ENCODE data around the gene MT1E. TPM values are rescaled to one million over a fixed set of nuclear protein-coding genes. Genes with fewer than 3 reads are reported as not detected.
"Not testable (repeated sequence)": the region's sequence is repeated elsewhere in the genome, so short reads cannot be mapped to it uniquely, and the experiment has no call there.

The MT1E gene
- 44.7 TPM for total RNA-seq

DNA sequence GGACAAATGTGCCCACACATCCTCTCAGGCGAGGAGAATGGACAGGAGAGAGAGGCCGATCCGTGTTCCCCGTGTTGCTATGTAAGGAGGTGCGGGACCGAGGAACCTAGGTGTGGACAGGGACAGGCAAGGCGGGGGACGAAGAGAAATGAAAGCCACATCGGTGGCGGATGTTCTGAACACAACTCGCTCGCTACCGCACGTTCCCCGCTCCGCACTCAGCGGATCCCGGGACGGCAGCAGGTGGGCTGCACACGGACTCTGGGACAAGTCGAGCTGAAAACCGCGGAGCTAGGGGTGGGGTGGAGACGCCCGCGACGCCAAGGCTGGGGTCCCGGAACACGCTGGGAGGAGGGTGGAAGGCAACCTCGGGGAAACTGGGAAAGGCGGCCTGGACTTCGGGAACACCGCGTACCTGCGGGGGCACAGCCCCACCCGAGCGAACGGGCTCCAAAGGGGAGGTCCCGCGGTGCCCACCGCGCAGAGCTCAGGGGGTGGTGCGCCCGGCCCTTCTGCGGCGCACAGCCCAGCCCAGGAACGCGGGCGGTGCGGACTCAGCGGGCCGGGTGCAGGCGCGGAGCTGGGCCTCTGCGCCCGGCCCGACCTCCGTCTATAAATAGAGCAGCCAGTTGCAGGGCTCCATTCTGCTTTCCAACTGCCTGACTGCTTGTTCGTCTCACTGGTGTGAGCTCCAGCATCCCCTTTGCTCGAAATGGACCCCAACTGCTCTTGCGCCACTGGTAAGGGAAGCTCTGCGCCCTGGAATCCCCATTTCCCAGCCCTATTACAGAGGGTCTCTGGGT lies at the start of gene MT1E:
Gene MT1E, plus strand, starts transcription at position 642 of the 803 bp plus-strand sequence. Its CDS starts 71 bp downstream, at position 713.
- DNase-seq (ENCODE audit: low spot score) (peak; percentile 74), ATAC-seq (peak; percentile 91)
- intact Hi-C loops (cut with DNase I), result no loop called here

- intact Hi-C loops (cut with DNase I), result loop anchor here (10.0 kb wide), 1 partner anchor 128 kb away; no protein-coding TSS in a partner anchor
- peak; percentile 83 for DNase-seq (ENCODE audit: low spot score)
- peak; percentile 90 for ATAC-seq
These were observed 48.8 kb upstream of the MT1E start for GRCh38 chr16:56576585-56577299.

- intact Hi-C loops (cut with DNase I), result loop anchor here (10.0 kb wide), 1 partner anchor 128 kb away; no protein-coding TSS in a partner anchor
- ATAC-seq (no peak), DNase-seq (ENCODE audit: low spot score) (no peak)
These were observed 48.3 kb upstream of the MT1E start for GRCh38 chr16:56577300-56577625.

DNA sequence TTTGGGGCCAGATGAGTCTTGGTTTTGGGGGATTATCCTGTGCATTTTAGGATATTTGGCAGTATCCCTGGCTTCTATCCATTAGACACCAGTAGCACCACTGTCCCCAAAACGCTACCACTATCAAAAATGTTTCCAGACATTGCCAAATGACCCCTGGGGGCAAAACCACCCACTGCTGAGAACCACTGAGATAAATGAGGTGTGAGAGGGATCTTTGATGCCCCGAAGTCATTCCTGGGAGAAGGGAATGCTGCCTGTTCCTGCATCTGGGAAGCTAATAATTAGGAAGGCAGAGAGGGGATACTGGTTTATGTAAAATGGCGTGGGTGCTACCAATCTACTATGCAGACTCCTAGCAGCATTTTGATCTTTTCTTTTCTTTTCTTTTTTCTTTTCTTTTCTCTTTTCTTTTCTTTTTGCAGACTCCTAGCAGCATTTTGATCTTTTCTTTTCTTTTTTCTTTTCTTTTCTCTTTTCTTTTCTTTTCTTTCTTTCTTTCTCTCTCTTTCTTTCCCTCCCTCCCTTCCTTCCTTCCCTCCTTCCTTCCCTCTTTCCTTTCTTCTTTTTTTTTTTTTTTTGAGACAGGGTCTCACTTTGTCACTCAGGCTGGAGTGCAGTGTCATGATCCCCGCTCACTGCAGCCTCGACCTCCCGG lies 45.1 kb upstream of the MT1E start:
- DNase-seq (ENCODE audit: low spot score), result no peak
- intact Hi-C loops (cut with DNase I), result no loop called here
- no peak for ATAC-seq

DNA sequence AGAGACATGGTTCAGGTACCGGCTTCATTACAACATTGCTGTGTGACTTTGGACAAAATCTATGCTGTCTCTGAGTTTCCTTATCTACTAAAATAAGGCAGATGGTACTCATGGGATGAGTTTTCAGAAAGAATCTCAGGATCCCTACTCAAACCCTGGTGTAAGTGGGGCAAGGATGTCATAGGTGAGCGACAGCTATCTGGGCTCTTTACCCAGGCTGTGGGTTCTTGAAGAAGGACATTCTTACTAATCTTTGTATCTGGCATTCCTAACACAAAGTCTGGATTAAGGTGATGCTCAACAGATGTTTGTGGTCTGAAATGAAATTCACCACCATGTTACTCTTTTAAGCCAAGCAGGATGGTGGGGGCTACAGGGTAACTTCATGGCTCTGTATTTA lies 42.7 kb upstream of the MT1E start:
- intact Hi-C loops (cut with DNase I); DNase-seq (ENCODE audit: low spot score): not testable (repeated sequence)

DNA sequence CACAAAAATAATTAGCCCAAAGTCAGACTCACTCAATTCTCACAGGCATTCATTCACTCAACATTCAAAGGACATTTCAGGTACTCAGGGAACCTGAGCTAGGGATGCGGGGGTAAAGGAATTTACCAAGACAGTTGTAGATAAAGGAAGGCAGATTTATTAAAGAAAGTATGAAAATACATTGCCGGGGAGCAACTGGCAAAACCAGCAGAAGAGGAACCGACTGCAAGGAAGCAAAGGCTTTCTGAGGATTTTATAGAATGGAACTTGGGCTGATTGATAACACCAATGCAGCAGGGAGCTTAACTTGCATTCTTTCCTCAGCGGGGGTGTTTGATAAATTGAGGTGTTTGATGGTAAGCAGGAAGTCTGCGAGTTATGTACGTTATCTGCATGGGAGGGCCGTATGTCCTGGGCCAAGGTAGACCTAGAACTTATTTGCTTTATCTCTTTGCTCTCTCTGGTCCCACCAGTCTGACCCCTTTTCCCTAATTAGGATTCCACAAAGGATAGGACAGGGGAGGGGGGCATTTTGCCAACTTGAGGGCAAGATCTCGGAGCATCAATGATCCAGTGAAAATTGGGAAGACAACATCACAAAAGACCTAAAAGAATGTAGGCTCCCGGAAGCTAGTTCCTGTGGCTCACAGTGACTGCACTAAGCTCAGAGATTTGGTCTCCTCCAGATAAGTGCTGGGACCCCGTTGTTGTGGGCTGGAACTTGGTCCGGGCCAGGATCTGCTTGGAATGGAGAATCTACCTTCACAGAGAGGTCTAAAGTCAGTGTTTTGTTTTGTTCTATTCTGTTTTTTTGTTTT lies 42.0 kb upstream of the MT1E start:
- intact Hi-C loops (cut with DNase I), result no loop called here
- DNase-seq (ENCODE audit: low spot score) (no peak), ATAC-seq (no peak)

More for the DNA sequence above, 42.7 kb upstream of the MT1E start:
- ATAC-seq, result not testable (repeated sequence)

GRCh38 chr16:56584276-56584675 lies 41.3 kb upstream of the MT1E start:
- DNase-seq (ENCODE audit: low spot score) (no peak), ATAC-seq (no peak)
- intact Hi-C loops (cut with DNase I), result no loop called here

DNA sequence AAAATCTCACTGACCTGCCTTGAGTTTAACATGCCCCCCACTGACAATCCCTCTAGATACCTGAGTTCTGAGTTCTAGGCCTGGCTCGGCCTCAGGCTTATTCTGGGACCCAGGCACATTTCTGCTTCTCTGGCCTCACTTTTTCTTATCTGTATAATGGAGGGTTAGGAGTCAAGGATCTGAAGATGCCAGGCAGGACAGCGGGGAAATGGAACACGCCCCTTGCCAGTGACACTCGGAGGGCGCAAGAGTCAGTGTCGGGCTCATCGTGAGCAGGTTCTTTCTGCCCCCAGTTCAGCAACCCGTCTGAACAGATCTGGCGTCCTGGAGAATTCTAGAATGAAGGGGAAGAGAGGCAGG lies 36.8 kb upstream of the MT1E start:
- DNase-seq (ENCODE audit: low spot score) (no peak), ATAC-seq (no peak)
- intact Hi-C loops (cut with DNase I), result no loop called here

DNA sequence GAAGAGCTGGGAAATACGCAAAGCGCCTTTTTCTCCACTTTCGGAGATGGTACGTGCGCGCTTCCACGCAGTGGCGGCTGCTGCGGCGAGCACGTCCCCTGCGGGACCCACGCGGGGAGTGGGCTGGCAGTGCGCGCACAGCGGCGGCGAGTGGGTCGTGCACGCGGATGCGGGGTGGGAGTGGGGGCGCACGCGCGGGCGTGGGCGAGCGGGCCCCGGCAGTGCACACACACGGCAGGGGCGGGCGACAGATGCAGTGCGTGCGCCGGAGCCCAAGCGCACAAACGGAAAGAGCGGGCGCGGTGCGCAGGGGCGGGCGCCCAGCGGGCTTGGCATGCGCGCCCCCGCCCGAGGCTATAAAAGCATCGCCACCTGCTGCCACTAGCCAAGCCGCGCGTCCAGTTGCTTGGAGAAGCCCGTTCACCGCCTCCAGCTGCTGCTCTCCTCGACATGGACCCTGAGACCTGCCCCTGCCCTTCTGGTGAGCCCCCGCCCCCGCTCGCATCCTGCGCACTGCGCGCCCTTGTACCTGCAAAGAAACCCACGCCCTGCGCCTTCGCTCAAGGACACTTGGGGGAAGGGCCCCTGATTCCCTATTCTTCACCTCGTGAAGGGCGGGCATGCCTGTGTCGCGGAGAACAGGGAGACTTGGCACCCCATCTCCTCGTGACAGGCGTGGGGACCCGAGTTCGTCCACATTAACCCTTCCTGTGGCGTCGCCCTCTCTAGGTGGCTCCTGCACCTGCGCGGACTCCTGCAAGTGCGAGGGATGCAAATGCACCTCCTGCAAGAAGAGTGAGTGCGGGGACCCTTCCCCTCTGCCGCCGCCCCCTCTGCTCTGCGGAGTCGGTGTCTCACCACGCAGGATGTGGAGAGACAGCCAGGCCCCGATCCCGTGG lies 36.2 kb upstream of the MT1E start, which contains the start of gene MT3:
Gene MT3, plus strand, starts transcription at position 388 of the 899 bp plus-strand sequence. Its CDS starts 63 bp downstream, at position 451.
- intact Hi-C loops (cut with DNase I), result no loop called here
- DNase-seq (ENCODE audit: low spot score) (peak; percentile 61), ATAC-seq (peak; percentile 50)

- ATAC-seq, result no peak
- intact Hi-C loops (cut with DNase I), result no loop called here
- no peak for DNase-seq (ENCODE audit: low spot score)
These were observed 34.1 kb upstream of the MT1E start for GRCh38 chr16:56591377-56592060.

- DNase-seq (ENCODE audit: low spot score) (no peak), ATAC-seq (no peak)
- intact Hi-C loops (cut with DNase I), result no loop called here
These were observed 31.8 kb upstream of the MT1E start for GRCh38 chr16:56593573-56594291.

- DNase-seq (ENCODE audit: low spot score) (no peak), ATAC-seq (no peak)
- intact Hi-C loops (cut with DNase I), result no loop called here
These were observed 31.3 kb upstream of the MT1E start for GRCh38 chr16:56594292-56594619.

DNA sequence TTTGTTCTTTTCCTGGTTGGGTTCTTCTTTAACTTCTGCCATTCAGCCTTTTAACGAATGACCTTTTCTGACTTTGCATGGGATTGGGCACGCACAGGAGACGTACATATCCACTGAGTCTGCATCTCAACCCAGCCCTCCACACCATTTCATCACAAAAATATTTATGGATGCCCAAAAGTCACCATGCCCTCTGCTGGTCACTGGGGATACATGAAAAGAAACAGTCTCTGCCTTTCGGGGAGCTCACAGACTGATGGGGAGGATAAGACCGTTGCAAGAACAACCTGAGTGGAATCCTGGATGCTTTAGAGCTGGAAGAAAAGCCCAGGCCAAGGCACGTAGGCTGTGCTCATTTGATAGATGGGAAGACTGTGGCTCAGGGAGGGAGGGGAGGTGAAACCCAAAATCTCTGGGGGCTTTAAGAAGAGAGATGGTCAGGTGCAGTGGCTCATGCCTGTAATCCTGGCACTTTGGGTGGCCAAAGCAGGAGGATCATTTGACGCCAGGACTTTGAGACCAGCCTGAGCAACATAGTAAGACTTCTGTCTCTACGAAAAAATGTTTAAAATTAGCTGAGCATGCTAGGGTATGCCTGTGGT lies 25.1 kb upstream of the MT1E start:
- peak; percentile 59 for ATAC-seq
- intact Hi-C loops (cut with DNase I), result loop anchor here (10.0 kb wide), 1 partner anchor 86 kb away; no protein-coding TSS in a partner anchor
- DNase-seq (ENCODE audit: low spot score), result no peak

DNA sequence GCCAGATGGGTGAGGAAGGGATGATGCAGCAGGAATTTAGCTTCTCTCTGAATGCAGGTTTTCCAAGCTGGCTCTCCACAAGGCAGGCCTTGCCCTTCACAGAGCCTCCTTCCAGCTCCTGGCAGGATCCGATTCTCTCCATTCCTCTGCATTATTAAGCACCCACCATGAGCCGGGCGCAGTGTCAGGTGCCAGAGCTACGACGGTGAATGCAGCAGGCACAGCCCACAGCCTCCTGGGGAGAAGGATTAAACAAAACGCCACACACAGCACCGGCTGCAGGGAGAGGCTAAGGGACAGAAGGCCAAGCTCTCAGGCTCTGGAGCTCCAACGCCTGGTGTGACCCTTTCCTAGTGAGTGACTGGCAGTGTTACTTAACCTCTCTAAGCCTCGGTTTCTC lies 24.3 kb upstream of the MT1E start:
- DNase-seq (ENCODE audit: low spot score) (no peak), ATAC-seq (no peak)
- intact Hi-C loops (cut with DNase I), result loop anchor here (10.0 kb wide), 1 partner anchor 87 kb away; no protein-coding TSS in a partner anchor

DNA sequence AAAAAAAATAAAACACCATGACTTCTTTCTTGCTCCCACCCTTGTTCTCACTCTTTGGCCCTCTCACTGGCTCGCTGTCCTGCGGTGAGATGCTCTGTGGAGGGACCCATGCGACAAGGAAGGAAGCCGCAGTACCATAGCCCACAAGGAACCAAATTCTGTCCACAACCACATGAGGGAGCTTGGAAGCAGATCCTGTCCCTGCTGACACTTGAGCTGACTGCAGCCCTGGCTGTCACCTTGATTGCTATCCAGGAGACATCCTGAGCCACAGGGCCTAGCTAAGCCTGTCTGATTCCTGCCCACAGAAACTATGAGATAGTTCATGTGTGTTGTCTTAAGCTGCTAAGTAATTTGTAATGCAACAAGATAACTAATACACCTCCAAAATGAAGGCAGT lies 22.0 kb upstream of the MT1E start:
- DNase-seq (ENCODE audit: low spot score) (no peak), ATAC-seq (no peak)
- intact Hi-C loops (cut with DNase I), result loop anchor here (10.0 kb wide), 1 partner anchor 89 kb away; no protein-coding TSS in a partner anchor

DNA sequence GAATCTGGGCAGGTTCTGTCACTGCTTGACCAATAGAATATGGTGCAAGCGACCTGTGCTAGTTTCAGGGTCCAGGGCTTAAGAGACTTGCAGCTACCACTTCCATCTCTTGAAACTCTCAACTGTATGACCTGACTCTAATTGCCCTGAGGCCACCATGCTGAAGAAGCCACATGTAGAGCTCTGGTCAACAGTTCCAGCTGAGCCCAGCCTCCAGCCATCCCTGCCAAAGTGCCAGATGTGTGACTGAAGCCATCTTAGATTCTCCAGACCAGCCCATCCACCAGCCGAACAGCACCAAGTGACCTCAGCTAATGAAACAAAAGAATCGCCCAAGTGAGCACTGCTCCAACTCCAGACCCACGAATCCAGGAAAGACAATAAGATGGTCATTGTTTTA lies 20.6 kb upstream of the MT1E start:
- DNase-seq (ENCODE audit: low spot score), result no peak
- intact Hi-C loops (cut with DNase I), result loop anchor here (10.0 kb wide), 1 partner anchor 90 kb away; no protein-coding TSS in a partner anchor
- ATAC-seq, result no peak
